Activated CD8-positive, alpha-beta memory T cell treated with anti-CD3 and anti-CD28 coated beads for 1 hour (primary cell): Measurements from ENCODE around the gene KLHDC7A.

Experiments used
- DNase-seq, 2 donors: peaks; one replicate each; pipeline ENCODE4 v3.0.0-alpha.2; 2020; ENCODE audit warnings: low read depth in 1 of 2; ENCODE audit errors: extremely low read depth in 1 of 2

Gene KLHDC7A

GRCh38 chr1:18504609-18505008, 23.9 kb downstream of the KLHDC7A start:
- no peak for DNase-seq

GRCh38 chr1:18505666-18506065, 24.9 kb downstream of the KLHDC7A start:
- no peak for DNase-seq

GRCh38 chr1:18508084-18508483, 27.4 kb downstream of the KLHDC7A start:
- no peak for DNase-seq

GRCh38 chr1:18511149-18511873, 30.6 kb downstream of the KLHDC7A start:
- DNase-seq: no peak

- no peak for DNase-seq
Measured at GRCh38 chr1:18511874-18512150, 31.1 kb downstream of the KLHDC7A start.

GRCh38 chr1:18512883-18513282, 32.2 kb downstream of the KLHDC7A start:
- no peak for DNase-seq

- DNase-seq: no peak
Measured at GRCh38 chr1:18513995-18514394, 33.3 kb downstream of the KLHDC7A start.

GRCh38 chr1:18515120-18515667, 34.5 kb downstream of the KLHDC7A start:
- no peak for DNase-seq

GRCh38 chr1:18516473-18516872, 35.7 kb downstream of the KLHDC7A start:
- DNase-seq: no peak

GRCh38 chr1:18526436-18527275, 45.9 kb downstream of the KLHDC7A start:
- DNase-seq: no peak

- no peak for DNase-seq
Measured at GRCh38 chr1:18527514-18527913, 46.8 kb downstream of the KLHDC7A start.

GRCh38 chr1:18527921-18528320, 47.2 kb downstream of the KLHDC7A start:
- no peak for DNase-seq

- DNase-seq: no peak
Measured at GRCh38 chr1:18528616-18529015, 47.9 kb downstream of the KLHDC7A start.

- DNase-seq: no peak
Measured at GRCh38 chr1:18529714-18530113, 49.0 kb downstream of the KLHDC7A start.

- no peak for DNase-seq
Measured at GRCh38 chr1:18530587-18531502, 50.1 kb downstream of the KLHDC7A start.

GRCh38 chr1:18531503-18531845, 50.7 kb downstream of the KLHDC7A start:
- DNase-seq: no peak

GRCh38 chr1:18532390-18533170, 51.9 kb downstream of the KLHDC7A start:
- DNase-seq: no peak

GRCh38 chr1:18533259-18533658, 52.5 kb downstream of the KLHDC7A start:
- DNase-seq: no peak

- DNase-seq: no peak
Measured at GRCh38 chr1:18534810-18535205, 54.1 kb downstream of the KLHDC7A start.
